ENCODE results near the gene OR2A5.
"Not testable (repeated sequence)": the region's sequence is repeated elsewhere in the genome, so short reads cannot be mapped to it uniquely, and the experiment has no call there.

Gene OR2A5

GRCh38 chr7:144048648-144049047 lies at the start of gene OR2A5:
TSS of gene OR2A5 (plus strand) at chr7:144048948. CDS start at chr7:144050402, 1,454 bp downstream.
- DNase-seq (ENCODE audit: low spot score) = no peak

DNA sequence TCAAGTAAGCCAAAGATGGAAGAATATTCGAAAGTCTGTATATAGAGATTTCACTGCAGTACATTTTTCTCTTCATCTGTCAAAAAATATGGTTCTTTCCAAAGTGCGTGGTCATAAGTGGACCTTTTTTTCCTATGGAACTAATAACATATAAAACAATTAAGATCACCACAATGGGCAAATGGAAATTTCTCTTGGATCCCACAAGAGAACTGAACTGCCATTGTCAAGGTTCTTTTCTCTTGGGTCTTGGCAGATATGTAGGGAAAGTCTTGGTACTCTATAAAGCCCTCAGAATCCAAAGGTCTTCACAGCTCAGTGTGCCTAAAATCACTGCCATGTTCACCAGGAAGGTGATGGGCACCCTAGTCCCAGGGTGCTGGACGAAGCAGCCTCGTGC lies 48.7 kb upstream of the OR2A5 start, which contains the start of gene OR6B1:
OR6B1 (plus strand) TSS at position 301 of the 400 bp plus-strand sequence. CDS start 3,677 bp downstream, outside the sequence.
- no peak for DNase-seq (ENCODE audit: low spot score)

DNA sequence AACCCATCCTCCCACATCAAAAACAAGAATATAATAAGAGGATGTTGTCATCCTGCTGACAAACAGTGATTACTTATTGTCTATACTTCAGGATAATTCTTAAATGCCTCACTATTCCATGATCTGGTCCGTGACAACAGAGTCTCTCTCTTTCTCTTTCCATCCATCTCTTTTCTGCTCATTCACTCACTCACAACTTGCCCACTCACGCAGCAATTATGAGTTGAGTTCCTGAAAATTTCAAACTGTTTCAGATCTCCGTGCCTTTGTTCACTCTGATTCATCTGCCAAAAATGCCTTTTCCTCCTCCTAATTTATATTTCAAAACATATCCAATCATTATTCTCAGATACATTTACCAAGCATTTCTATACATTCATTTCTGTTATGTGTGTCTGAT lies 47.2 kb upstream of the OR2A5 start:
- DNase-seq (ENCODE audit: low spot score) = no peak

DNA sequence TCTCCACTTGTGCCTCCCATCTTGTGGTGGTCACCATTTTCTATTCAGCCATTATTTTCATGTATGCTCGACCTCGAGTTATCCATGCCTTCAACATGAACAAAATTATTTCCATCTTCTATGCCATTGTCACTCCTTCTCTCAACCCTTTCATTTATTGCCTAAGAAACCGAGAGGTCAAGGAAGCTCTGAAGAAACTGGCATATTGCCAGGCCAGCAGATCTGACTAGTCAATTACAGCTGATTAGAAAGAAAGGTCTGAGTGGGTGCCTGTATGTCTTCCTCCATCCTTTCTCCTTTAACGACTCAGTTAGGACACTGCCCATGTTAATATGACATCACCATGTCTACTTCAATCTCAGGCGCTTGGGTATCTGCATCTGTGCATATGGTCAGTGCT lies 44.0 kb upstream of the OR2A5 start:
- DNase-seq (ENCODE audit: low spot score) = no peak

DNA sequence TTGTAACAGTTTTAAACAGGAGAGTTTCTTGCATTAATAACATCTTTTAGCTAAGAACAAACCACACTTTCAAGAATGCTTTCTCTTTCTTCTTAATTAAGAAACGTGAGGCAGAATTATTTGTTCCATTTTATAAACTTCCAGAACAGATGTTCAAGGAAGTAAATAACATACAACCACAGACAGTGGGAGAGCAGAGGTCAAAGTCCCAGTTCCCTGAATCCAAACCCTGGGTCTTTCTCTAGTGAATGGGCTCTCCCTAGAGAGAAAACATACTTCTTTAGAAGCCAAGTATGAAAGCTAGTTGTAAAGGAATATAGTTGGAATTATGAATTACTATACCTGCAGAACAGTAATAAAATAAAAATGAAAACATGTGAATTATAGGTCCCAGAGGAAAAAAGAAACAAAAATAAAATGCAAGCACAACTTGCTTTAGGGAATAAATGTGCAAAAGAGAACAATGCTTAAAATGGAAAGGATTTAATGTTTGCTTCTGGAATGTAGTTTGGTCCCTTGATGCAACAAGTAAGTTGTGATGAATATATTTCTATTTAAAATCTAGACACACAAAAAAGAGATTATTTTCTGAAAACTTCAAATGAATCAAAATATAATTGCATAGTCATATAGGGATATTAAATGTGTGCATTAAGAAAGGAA lies 42.6 kb upstream of the OR2A5 start:
- no peak for DNase-seq (ENCODE audit: low spot score)

- no peak for DNase-seq (ENCODE audit: low spot score)
These were observed 42.1 kb upstream of the OR2A5 start for GRCh38 chr7:144006692-144007042.

GRCh38 chr7:144009361-144009760 lies 39.4 kb upstream of the OR2A5 start:
- no peak for DNase-seq (ENCODE audit: low spot score)

- DNase-seq (ENCODE audit: low spot score) = not testable (repeated sequence)
These were observed 38.7 kb upstream of the OR2A5 start for GRCh38 chr7:144010061-144010460.

GRCh38 chr7:144010821-144011220 lies 37.9 kb upstream of the OR2A5 start:
- not testable (repeated sequence) for DNase-seq (ENCODE audit: low spot score)

GRCh38 chr7:144011458-144012230 lies 37.1 kb upstream of the OR2A5 start:
- no peak for DNase-seq (ENCODE audit: low spot score)

DNA sequence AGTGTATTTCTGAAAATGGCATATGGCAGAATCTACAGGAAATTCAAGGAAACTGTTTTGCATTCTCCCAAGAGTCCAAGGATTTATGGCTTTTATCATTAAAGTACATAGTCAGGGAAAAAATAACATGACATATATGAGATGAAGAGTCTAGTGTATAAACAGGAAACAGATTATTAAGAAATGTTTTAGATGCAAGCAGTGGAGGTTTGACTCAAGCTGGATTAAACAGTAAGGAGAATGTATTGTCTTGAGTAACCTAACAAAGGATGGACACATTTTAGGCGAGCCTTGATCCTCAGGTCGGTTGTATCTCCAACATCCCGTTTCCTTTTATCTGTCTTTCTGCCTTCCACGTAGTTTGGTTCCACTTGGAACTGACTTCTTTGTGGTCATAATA lies 30.7 kb upstream of the OR2A5 start:
- DNase-seq (ENCODE audit: low spot score) = no peak

- no peak for DNase-seq (ENCODE audit: low spot score)
These were observed 29.3 kb upstream of the OR2A5 start for GRCh38 chr7:144019457-144019856.

DNA sequence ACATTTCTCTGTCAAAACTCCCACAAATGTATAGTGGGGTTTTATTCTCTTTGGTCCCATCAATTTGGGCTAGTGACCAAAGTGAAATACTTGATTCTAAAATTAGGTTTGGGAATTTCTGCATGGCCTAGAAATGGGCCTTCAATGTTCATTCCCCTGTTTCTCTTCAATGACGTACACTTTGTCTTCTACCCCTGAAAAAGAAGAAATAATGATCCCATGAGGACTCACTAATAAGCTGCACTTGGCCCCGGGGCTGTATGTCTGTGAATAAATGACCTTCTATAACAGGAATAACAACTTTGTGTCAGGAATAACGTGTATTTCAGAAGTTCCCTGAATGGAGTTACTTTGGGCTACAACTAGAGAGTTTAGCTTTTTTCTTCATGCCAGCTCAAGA lies 28.4 kb upstream of the OR2A5 start:
- DNase-seq (ENCODE audit: low spot score) = no peak

- DNase-seq (ENCODE audit: low spot score) = no peak
These were observed 26.6 kb upstream of the OR2A5 start for GRCh38 chr7:144022169-144022568.

- no peak for DNase-seq (ENCODE audit: low spot score)
These were observed 25.4 kb upstream of the OR2A5 start for GRCh38 chr7:144023171-144023827.

GRCh38 chr7:144024213-144024612 lies 24.5 kb upstream of the OR2A5 start:
- DNase-seq (ENCODE audit: low spot score) = no peak

- no peak for DNase-seq (ENCODE audit: low spot score)
These were observed 22.4 kb upstream of the OR2A5 start for GRCh38 chr7:144026203-144026883.

DNA sequence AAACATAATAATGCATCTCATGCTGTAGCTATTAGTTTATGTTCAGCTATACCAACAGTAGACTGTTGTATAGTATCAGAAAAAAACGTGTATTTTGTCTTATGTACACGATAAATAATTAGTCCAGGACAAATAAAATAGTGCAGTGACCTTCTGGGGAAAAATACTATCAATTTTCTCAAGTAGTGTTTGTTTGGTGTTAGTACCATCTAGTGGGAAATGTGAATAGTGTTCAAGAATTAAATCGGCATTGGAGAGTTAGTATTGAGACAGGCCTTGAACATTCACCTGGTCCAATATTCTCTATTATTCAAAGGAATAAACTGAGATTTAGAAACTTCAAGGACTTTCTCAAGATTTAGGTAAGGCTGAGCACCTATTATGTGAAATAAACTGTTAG lies 21.7 kb upstream of the OR2A5 start:
- no peak for DNase-seq (ENCODE audit: low spot score)

DNA sequence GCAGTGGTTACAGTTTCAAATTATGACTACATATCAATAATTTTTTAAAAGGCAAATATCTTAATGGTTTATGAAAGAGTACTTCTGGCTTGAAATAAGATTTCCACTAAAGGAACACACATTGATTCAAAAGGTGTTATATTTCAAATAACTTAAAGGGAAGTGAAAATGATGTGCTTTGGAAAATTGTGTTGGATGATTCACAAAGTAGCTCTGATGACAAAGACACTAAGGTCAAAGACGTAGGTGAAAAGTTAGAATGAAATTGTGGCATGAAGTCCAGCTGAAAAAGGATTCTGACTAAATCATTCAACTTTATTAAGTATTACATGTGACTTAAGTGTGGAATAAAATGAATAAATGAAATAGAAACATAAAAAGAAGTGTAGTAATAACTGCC lies 20.8 kb upstream of the OR2A5 start:
- no peak for DNase-seq (ENCODE audit: low spot score)

DNA sequence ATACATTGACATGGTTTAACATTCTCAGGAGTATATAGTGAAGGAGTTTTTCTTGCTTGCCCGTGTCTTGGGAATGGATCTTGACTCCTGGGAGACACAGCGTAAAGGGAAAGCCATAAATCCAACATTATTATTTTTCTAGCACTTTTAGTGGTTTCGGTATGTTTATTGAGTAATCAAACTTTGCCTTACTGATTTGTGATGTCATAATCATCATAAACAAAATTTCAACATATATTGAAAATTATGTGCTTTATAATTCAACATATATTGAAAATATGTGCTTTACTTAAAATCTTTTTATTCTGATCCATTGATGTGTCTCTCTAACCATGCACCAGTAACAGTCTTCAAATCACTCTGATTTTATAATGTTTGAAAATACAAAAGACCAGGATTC lies 20.2 kb upstream of the OR2A5 start:
- no peak for DNase-seq (ENCODE audit: low spot score)

- no peak for DNase-seq (ENCODE audit: low spot score)
These were observed 16.2 kb upstream of the OR2A5 start for GRCh38 chr7:144032516-144032915.

DNA sequence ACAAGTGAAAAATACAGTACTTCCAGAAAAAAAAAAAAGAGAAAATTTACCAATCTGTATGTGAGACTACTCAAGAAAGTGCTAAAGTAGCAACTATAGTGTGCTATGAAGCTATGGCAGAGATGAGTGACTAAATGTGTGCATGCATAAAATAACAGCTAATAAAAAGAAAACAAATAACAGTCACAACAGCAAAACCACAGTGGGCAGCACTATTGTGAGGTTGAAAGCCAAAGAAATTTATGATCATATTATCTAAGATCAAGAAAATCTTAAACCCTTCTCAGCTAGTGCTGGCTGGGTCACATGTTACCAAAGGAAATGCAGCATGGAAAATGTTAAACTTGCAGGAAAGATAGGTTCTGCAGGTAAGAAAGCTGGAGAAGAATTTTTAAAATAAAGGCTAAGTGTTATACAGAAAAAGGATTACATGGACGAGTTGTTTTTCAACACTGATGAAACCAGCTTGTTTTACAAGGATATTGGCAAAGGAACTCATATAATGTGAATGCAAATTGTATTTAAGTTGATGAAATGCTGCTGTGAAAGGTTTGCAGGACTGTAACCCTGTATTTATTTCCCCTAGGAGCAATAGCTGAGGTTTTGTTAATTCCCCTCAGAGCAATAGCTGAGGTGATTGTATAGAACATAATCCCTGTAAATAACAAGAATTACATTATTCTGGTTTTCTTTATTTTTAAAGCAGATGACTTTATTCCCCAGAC lies 15.6 kb upstream of the OR2A5 start:
- no peak for DNase-seq (ENCODE audit: low spot score)
